Adipose tissue (tissue), 3 donors: ENCODE measurements around the gene ZBED3. TPM values are rescaled to one million over a fixed set of nuclear protein-coding genes. Genes with fewer than 3 reads are reported as not detected.
"Not testable (repeated sequence)": the region's sequence is repeated elsewhere in the genome, so short reads cannot be mapped to it uniquely, and the experiment has no call there.

Source experiments
- H3K27ac ChIP-seq: one replicate; pipeline ENCODE4 v1.5.1; 2013; ENCODE audit warnings: low read depth, low read length
- WGBS, 3 donors: extraction: QIAGEN DNeasy Blood & Tissue Kit; methylation state at CpG; one replicate each; pipeline ENCODE4 v1.1.7; 2013; 5-methylcytosine and 5-hydroxymethylcytosine counted together
- polyA plus RNA-seq, 3 donors: library from polyadenylated mRNA; stranded (reverse); fragments of 200-250 nt; gene quantifications; one replicate each; pipeline ENCODE4 v1.2.3, GENCODE V29; 2013
- donor health status: healthy with polysubstance abuse.
- donor health status: Bipolar disorder and iron deficiency.
- donor health status: healthy.

ZBED3 gene
- 10 to 100 TPM in 2 of 3 donors, 1 to 10 TPM in 1; 8.2 to 30.0 (median 13.2) TPM for polyA plus RNA-seq

GRCh38 chr5:77086689-77087483 is at the start of gene ZBED3:
TSS of gene ZBED3 (minus strand) at chr5:77087285. CDS start at chr5:77077878, 9,407 bp downstream.
- WGBS, 3 donors = 0% methylated on average over 63 of the region's 63 CpGs
- no peak within 1 kb of the TSS for H3K27ac ChIP-seq

DNA sequence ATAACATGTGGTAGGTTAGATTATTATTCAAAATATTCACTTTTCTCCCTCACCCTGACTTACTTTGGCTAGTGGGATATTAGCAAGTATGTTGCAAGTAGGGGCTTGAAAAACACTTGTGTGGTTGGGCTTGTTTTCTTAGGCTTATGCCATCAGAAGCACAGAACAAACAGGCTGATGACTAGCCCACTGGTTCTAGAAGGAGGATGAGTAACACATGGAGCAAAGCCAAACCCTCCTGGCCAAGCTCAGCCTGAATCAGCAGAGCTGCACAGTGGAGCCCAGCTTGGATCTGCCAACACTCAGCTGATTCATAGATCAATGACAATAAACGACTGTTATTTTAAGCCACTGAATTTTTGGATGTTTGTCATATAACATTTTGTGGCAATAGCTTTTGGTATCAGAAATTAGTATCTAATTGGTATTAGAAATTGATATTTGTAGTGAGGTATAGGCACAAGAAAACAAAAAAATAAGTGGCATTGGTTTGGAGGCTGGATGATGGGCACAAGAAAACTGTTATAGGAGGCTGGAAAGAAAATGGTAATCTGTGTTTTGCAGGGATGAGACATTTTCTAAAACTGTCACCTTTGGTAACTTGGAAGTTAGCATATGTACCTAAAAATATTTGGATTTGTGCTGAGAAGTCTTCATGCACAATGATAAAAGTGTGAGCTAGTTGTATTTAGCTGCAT is 46.1 kb upstream of the ZBED3 start:
- WGBS, 3 donors = 51 to 70% (median 55%) methylated on average over 1 of the region's 1 CpG
- no peak overlapping the region for H3K27ac ChIP-seq

- WGBS, 3 donors = 70 to 73% (median 71%) methylated on average over 3 of the region's 3 CpGs
- H3K27ac ChIP-seq = no peak overlapping the region
These were observed 44.3 kb upstream of the ZBED3 start for GRCh38 chr5:77131361-77131760.

GRCh38 chr5:77129391-77129990 is 42.4 kb upstream of the ZBED3 start:
- no peak overlapping the region for H3K27ac ChIP-seq
- 71 to 80% (median 74%) methylated on average over 9 of the region's 9 CpGs for WGBS, 3 donors

- WGBS, 3 donors = 69 to 89% (median 79%) methylated on average over 5 of the region's 5 CpGs
- H3K27ac ChIP-seq = no peak overlapping the region
These were observed 41.5 kb upstream of the ZBED3 start for GRCh38 chr5:77128411-77129061.

DNA sequence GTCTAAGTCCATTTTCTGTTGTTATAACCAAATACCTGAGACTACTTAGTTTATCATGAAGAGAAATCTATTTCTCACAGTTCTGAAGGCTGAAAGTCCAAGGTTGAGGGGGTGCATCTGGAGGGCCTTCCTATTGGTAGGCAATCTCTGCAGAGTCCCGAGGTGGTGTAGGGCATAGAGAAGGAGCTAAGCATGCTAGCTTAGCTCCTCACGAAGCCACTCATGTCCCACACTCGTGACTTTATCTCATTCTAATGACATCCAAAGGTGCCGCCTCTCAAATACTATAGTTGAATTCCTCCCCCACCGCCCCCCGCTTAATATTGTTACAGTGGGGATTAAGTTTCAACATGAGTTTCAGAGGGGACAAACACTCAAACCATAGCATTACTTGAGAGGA is 36.0 kb upstream of the ZBED3 start:
- 95 to 96% (median 95%) methylated on average over 6 of the region's 6 CpGs for WGBS, 3 donors

DNA sequence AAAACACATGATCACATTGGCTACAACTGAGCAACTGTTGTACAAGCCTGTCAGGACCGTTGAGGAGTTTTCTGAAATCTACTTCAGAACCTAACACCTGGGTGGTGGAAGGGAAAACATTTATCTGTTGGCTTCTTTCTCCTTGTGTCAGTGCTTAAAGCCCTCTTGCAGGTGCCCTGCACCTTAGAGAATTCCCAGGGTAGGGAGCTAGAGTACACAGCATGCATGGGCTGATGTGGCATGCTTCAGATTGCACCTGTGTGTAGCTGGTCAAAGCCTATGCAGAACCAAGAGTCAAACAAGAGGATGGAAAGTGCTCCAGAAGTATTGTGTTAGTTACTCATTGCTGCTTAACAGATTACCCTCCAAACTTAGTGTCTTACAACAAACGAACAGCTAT is 33.6 kb upstream of the ZBED3 start:
- no peak overlapping the region for H3K27ac ChIP-seq
- WGBS, 3 donors = 76 to 96% (median 90%) methylated on average over 2 of the region's 2 CpGs

More for the DNA sequence above, 36.0 kb upstream of the ZBED3 start:
- no peak overlapping the region for H3K27ac ChIP-seq

- WGBS, 3 donors = 97 to 99% (median 97%) methylated on average over 2 of the region's 2 CpGs
- no peak overlapping the region for H3K27ac ChIP-seq
These were observed 33.0 kb upstream of the ZBED3 start for GRCh38 chr5:77120086-77120485.

DNA sequence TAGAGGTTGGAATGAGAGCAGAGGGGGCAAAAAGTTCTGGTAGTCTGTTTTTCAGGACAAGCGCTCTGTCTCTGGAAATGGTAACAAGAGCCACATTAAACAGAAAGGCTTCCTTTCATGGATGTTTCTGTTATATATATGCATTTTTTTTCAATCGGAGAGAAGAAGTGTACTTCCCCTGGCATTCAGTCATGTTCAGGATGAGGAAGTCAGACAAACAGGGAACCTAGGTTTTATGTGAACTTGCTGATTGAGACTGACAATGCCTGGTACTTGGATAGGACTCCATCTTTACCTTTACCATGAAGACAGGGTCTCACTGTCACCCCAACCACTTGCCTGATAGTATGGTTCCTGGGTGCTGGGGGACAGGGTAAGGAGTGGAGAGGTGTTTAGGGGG is 30.1 kb upstream of the ZBED3 start:
- H3K27ac ChIP-seq = no peak overlapping the region
- WGBS, 3 donors = 53 to 72% (median 55%) methylated on average over 2 of the region's 2 CpGs

- 93 to 99% (median 93%) methylated on average over 3 to 4 of the region's 4 CpGs for WGBS, 3 donors
- not testable (repeated sequence) for H3K27ac ChIP-seq
These were observed 19.9 kb upstream of the ZBED3 start for GRCh38 chr5:77107035-77107434.

DNA sequence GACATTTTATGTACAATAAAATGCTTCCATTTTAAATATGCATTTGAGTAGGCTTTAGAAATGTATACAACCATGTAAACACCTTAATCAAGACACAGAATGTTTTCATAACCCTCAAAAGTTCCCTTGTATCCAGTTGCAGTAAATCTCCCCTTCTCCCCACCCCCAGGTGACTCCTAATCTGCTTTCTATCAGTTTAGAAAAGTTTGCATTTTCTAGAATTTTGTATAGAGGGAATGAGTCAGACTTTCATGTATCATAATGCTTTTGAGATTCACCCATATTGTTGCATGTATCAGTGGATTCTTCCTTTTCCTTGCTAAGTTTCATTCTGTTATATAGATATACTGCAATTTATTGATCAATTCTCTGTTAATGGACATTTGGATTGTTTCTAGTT is 17.7 kb upstream of the ZBED3 start:
- H3K27ac ChIP-seq = no peak overlapping the region

GRCh38 chr5:77103457-77103856 is 16.4 kb upstream of the ZBED3 start:
- 90 to 91% (median 90%) methylated on average over 1 of the region's 1 CpG for WGBS, 3 donors
- no peak overlapping the region for H3K27ac ChIP-seq

DNA sequence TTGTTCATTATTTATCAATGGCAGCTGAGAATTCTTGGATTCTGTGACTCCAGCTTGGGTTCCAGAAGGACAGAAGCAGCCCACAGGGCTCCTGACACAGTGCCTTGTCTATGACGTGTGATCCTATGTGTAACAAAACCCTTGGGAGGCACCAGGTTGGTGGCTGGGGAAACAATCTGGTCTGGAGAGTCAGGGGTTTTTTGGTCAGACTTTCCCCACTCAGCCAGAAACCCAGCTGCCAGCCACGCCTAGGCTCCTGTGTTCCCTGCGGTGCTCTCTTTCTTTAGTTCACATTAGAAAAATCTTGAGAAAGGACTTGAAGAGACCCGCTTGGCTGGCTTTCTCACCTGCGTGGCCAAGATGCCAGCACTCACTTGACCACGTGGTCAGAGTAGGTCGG is 15.5 kb upstream of the ZBED3 start:
- 91 to 94% (median 93%) methylated on average over 7 of the region's 7 CpGs for WGBS, 3 donors
- no peak overlapping the region for H3K27ac ChIP-seq

DNA sequence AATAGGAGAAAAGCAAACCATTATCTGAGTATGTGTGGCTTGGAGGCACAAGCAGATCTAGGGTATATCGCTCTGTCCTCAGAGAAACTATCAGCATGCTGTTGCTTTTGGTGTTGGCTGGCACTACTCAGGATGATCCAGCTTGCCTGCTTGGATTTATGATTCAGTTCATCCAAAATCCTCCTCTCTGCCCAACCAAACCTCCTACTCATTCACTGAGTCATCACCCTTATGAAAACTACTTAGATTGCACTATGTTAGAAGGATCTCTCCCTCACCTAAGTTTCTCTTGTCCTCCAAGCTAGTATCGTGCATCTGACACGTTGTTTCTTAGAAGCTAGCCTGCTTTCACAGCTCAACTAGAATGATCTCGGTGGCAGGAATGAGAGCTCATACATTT is 14.2 kb upstream of the ZBED3 start:
- 75 to 95% (median 94%) methylated on average over 4 of the region's 4 CpGs for WGBS, 3 donors
- no peak overlapping the region for H3K27ac ChIP-seq

- H3K27ac ChIP-seq = no peak overlapping the region
- 93 to 95% (median 94%) methylated on average over 4 of the region's 4 CpGs for WGBS, 3 donors
These were observed 8.1 kb upstream of the ZBED3 start for GRCh38 chr5:77095189-77095588.

DNA sequence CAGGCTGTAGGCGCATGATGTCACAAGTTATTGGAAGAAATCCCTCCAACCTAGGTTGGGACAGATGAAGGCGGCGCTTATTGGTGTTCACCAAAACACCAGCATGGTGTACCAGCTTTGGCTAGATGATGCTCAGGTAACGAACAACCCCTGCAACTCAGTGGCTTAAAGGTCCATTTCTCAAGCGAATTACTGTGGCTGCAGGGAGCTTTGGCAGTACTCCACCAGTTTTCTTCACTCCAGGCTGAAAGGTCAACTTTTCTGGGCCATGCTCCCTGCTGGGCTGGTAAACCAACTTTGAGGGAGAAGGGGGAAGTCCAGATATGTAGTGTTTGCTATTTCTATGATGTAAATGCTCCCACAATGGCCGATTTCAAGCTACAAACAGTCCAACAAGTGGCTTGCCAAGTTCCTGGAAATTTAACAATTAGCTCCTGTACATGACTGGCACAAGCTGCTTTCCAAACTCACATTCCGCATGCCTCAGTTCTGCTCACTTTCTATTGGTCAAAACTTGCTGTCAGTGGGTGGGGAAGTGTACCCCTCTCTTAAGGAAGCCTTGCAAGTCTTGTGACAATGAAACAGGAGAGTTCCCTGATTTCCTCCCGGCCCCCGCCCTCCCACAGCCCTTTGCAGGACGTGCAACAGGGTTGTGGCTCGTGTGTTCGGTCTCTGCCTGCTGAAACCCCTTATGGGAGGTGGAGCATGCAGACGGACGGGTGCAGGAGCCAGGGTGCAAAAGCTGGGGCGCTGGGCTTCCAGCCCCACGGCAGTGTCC is 588 bp upstream of the ZBED3 start:
- H3K27ac ChIP-seq = no peak overlapping the region
- 6 to 14% (median 11%) methylated on average over 16 of the region's 16 CpGs for WGBS, 3 donors

DNA sequence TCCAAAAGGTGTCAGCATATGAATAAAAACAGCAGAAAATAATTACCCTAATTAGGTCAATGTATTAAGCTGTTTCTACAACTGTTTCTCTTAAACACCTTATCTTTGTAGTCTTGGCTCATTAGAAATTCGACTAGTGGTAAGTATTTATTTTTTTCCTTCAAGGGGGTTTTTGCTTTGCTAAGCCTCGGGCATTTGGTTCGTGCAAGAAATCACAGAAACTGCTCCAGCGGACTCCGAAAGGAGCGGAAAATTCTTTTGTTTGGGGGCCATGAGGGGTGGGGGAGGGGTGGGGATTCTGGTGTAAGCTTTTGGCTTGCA is 757 bp downstream of the ZBED3 start:
- WGBS, 3 donors = 0 to 3% (median 2%) methylated on average over 6 of the region's 6 CpGs
- no peak overlapping the region for H3K27ac ChIP-seq

GRCh38 chr5:77083088-77083487 is 4.0 kb downstream of the ZBED3 start:
- 84 to 92% (median 91%) methylated on average over 6 of the region's 6 CpGs for WGBS, 3 donors
- no peak overlapping the region for H3K27ac ChIP-seq
